VCaP (cell line): ENCODE results near the gene DMRT2.

ENCODE experiments used
- H3K27ac ChIP-seq: fragments of 450-650 bp; 2 replicates; pipeline ENCODE4 v1.5.1; 2017
- TF ChIP-seq, protein P1 (sequence below): fragments of 450-650 bp; conservative IDR thresholded peaks from 2 replicates; pipeline ENCODE4 v1.5.1; 2017; ENCODE audit warnings: mild to moderate bottlenecking, moderate library complexity

Gene DMRT2

DNA sequence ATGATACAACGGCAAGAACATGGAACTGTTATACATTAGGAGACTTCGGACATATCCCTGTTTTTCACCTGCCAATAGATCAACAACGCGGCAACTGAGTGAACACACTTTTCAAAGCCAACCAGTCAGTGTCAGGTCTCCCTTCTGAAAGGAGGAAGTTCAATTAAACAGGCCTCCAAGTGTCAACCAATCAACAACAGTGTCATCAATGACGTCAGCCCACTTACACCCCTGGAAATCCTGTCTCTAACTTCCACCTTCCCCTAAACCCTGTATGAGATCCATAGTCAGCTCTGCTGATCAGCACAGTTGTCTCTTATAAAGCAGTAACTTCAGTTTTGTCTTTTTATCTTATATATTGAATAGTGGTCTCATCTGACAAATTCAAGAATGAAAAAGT is 37.1 kb upstream of the DMRT2 start:
- TF ChIP-seq, protein P1, sequence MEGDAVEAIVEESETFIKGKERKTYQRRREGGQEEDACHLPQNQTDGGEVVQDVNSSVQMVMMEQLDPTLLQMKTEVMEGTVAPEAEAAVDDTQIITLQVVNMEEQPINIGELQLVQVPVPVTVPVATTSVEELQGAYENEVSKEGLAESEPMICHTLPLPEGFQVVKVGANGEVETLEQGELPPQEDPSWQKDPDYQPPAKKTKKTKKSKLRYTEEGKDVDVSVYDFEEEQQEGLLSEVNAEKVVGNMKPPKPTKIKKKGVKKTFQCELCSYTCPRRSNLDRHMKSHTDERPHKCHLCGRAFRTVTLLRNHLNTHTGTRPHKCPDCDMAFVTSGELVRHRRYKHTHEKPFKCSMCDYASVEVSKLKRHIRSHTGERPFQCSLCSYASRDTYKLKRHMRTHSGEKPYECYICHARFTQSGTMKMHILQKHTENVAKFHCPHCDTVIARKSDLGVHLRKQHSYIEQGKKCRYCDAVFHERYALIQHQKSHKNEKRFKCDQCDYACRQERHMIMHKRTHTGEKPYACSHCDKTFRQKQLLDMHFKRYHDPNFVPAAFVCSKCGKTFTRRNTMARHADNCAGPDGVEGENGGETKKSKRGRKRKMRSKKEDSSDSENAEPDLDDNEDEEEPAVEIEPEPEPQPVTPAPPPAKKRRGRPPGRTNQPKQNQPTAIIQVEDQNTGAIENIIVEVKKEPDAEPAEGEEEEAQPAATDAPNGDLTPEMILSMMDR: no peak
- no peak overlapping the region for H3K27ac ChIP-seq

DNA sequence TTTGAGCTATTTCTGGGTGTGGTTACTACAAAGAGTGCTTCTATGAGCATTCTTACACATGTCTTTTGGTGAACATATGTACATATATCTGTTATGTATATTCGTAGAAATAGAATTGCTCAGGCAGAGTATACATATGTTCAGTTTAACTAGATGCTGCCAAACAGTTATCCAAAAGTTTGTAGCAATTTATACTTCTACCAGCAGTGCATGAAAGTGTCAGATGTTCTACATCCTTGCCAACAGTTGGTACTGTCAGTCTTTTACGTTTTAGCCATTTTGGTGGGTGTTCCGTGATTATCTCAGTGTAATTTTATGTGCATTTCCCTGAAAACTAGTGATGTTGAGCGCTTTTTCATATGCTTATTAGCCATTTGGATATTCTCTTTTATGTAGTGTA is 35.9 kb upstream of the DMRT2 start:
- TF ChIP-seq, protein P1: no peak
- no peak overlapping the region for H3K27ac ChIP-seq

DNA sequence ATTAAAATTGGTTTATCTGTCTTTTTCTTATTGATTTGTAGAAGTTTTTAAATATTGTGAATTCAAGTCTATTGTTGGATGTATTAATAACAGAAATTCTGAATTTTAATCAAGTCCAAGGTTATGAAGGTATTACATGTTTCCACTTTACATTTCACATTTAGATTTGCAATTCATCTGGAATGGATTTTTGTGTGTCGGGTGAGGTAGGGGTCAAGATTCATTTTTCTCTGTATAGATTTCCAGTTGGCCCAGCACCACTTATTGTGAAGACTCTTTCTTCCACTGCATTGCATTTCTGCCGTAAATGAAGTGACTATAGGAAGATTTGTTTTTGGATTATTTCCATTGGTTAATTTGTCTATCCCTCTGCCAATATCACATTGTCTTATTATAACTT is 35.5 kb upstream of the DMRT2 start:
- no peak overlapping the region for H3K27ac ChIP-seq
- TF ChIP-seq, protein P1: no peak

DNA sequence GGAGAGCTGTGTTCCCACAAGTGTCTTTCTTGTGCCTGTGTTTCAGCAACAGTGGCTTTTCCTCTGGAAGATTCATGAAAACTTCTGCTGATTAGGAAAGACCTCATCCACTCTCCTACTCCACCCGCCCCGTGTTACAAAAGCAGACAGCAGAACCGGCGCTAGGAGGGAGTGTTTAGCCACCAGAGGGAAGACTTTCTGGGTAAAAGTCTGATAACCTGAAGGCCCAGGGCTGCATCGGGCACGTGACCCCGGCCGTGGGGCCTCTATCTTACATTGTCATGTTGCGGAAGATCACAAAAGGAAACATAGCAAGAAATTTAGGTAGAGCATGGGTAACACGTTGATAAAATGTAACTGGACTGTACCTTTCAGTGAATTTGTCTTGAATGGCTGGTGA is 32.0 kb upstream of the DMRT2 start:
- no peak overlapping the region for H3K27ac ChIP-seq
- TF ChIP-seq, protein P1: peak; percentile 83

DNA sequence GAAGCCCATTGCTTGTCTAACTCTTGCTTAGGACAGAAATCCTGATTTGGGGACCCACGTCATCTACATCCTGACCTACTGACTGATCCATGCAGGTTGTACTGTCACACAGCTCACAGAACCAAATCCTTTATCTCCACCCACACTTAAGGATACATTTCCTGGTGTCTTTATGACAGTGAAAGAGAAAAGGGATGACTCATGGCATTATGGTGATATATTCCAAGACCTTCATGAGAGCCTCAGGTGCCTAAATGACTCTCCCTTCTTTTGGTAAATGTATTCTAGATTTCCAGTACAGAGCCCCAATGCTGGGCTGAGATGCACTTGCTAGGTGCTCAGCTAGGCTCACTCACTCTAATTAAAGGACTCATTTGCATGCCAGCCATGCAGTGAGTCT is 26.0 kb upstream of the DMRT2 start:
- no peak overlapping the region for H3K27ac ChIP-seq
- TF ChIP-seq, protein P1: no peak

DNA sequence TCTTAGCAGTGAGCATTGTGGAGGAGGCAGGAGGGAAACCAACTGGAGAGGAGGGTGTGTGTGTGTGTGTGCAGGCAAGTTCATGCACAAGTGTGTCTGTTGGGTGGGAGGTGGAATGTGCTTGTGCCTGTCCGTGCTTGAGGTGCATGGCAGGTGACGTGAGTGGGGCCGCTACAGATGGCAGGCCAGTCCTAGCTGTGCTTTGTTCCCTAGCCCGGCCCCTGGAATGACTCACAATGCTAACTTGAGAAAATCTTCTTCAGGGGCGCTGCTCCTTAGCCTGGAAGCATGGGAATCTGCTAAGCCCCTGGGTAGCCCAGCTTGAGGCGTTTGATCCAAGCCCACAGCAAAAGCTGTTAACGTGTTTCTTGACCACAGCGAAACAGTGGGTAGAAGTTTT is 25.0 kb upstream of the DMRT2 start:
- H3K27ac ChIP-seq: no peak overlapping the region
- TF ChIP-seq, protein P1: no peak

DNA sequence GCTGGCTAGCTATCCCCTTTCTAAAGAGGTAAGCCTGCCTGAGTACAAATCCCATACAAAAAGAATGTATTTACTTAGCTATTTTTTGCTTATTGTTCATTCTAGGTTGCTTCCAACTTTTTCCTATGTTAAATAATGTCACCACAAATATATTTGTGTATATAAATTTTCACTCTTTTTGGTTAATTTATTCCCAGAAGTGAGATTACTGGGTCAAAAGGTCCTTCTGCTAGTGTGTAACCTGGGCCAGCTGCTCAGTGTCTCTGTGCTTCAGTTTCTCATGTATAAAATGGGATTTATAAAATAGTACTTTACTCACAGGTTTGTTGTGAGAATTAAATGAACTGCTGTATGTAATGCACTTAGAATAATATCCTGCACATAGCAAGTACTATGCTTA is 23.9 kb upstream of the DMRT2 start:
- TF ChIP-seq, protein P1: no peak
- H3K27ac ChIP-seq: no peak overlapping the region
